ENCODE results near the gene FLOT2.
"Not testable (repeated sequence)": the region's sequence is repeated elsewhere in the genome, so short reads cannot be mapped to it uniquely, and the experiment has no call there.

Gene FLOT2

GRCh38 chr17:28877150-28877711 is 20.3 kb downstream of the FLOT2 start:
- in situ Hi-C loops (cut with MboI; ENCODE audit: low sequenced_read_pairs), result not testable (repeated sequence)

GRCh38 chr17:28875848-28876550 is 21.5 kb downstream of the FLOT2 start:
- in situ Hi-C loops (cut with MboI; ENCODE audit: low sequenced_read_pairs), result no loop called here

GRCh38 chr17:28874750-28875149 is 22.8 kb downstream of the FLOT2 start:
- in situ Hi-C loops (cut with MboI; ENCODE audit: low sequenced_read_pairs), result no loop called here

DNA sequence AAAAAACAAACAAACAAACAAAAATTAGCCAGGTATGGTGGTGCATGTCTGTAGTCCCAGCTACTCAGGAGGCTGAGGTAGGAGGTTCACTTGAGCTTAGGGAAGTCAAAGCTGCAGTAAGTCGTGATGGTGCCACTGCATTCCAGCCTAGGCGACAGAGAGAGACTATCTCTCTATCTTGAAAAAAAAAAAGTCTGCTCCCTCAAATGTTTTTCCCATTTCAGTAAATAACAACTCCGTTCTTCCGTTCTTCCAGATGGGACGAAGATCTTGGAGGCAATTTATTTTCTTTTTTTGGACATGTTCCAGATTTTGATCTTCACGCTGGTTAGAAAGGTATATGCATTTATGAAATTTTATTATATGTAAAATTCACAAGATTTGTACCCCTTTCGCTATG is 23.7 kb downstream of the FLOT2 start:
- in situ Hi-C loops (cut with MboI; ENCODE audit: low sequenced_read_pairs), result no loop called here

GRCh38 chr17:28871056-28871579 is 26.4 kb downstream of the FLOT2 start:
- in situ Hi-C loops (cut with MboI; ENCODE audit: low sequenced_read_pairs), result no loop called here

- in situ Hi-C loops (cut with MboI; ENCODE audit: low sequenced_read_pairs), result no loop called here
Observed at GRCh38 chr17:28867276-28867675, 30.3 kb downstream of the FLOT2 start.

- in situ Hi-C loops (cut with MboI; ENCODE audit: low sequenced_read_pairs), result no loop called here
Observed at GRCh38 chr17:28865946-28866752, 31.4 kb downstream of the FLOT2 start.

- in situ Hi-C loops (cut with MboI; ENCODE audit: low sequenced_read_pairs), result no loop called here
Observed at GRCh38 chr17:28864991-28865849, 32.3 kb downstream of the FLOT2 start.

- in situ Hi-C loops (cut with MboI; ENCODE audit: low sequenced_read_pairs), result no loop called here
Observed at GRCh38 chr17:28863953-28864352, 33.6 kb downstream of the FLOT2 start.

DNA sequence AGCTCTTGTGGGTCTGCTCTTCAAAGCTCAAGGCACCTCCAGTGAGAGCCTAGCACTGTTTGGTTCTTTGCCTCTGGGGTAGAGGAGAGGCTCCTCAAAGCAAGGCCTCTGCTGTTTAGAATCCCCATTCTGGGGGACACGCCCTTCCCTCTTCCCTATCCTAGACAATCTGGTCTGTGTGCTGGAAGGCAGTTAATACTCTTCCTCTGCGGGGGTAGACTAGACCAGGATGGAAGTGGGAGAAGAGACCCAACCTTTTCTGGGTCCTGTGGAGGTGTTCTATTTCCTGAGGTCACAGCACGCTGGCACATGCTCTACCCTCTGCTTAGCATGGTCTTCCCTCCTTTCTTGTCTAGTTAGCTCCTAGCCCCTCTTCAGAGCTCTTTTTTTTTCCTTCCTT is 35.0 kb downstream of the FLOT2 start:
- in situ Hi-C loops (cut with MboI; ENCODE audit: low sequenced_read_pairs), result no loop called here

DNA sequence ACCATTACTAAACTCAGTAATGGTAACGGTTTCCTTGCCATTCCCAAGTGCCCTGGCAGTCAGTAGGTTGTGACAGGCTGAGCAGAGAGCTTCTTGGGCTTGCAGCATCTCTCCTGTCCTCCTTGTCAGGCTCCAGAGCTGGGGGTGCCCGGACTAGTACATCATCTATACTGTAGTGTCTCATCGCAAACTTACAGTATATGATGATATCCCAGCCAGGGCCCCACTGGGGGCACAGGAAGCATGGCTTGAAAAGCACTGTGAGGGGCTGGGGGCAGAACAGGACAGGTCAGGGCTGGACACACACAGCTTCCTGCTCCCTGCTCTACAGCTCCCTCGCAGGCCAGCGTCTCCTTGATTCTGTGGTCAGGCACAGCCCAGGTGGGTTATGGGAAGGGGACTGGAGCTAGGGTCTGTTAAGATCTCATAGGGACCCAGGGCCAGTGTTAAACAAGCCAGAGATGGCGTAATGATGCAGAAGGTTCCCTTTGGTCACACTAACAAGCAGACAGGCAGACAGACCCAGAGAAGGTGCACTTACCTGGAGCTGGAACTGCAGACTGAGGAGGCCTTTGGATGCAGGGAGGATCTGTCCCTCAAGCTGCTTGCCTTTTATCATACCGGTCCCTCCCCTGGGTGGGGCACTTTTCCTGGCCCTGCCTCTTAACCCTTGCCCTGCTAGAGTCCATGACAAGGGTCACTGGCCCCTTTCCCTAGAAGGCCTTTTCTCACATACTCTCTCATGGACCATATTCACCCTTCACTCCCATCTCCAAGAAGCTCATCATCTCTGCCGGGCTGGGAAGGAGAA is 35.9 kb downstream of the FLOT2 start:
- in situ Hi-C loops (cut with MboI; ENCODE audit: low sequenced_read_pairs), result no loop called here

- in situ Hi-C loops (cut with MboI; ENCODE audit: low sequenced_read_pairs), result no loop called here
Observed at GRCh38 chr17:28860363-28860808, 37.1 kb downstream of the FLOT2 start.

GRCh38 chr17:28858801-28859355 is 38.7 kb downstream of the FLOT2 start:
- in situ Hi-C loops (cut with MboI; ENCODE audit: low sequenced_read_pairs), result no loop called here

DNA sequence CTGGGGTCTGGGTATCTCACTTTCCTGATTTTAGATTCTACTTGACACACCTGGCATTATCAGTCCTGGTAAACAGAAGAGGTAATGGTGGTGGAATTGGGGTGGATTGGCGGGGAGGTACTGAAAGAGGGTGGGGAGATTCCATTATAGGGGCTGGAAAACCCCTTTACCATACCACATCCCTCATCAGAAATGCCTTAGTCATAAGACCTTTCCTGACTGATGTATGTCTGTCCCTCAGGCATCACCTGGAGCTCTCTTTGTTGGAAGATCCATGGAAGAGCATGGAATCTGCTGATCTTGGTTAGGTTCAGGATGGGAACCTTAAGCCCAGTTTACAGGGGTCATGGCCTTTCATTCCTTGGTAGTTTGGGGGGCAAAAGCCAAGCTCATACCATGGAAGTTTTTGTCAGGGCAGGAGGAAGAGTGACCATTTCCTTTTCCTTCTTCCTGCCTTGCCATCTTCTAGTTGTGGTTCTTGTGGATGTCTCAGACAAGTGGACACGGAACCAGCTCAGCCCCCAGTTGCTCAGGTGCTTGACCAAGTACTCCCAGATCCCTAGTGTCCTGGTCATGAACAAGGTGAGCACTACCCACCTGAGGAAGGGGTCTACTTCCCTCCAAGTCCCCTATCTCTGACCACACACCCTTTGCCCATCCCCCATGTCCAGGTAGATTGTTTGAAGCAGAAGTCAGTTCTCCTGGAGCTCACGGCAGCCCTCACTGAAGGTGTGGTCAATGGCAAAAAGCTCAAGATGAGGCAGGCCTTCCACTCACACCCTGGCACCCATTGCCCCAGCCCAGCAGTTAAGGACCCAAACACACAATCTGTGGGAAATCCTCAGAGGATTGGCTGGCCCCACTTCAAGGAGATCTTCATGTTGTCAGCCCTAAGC is 39.4 kb downstream of the FLOT2 start:
- in situ Hi-C loops (cut with MboI; ENCODE audit: low sequenced_read_pairs), result no loop called here

DNA sequence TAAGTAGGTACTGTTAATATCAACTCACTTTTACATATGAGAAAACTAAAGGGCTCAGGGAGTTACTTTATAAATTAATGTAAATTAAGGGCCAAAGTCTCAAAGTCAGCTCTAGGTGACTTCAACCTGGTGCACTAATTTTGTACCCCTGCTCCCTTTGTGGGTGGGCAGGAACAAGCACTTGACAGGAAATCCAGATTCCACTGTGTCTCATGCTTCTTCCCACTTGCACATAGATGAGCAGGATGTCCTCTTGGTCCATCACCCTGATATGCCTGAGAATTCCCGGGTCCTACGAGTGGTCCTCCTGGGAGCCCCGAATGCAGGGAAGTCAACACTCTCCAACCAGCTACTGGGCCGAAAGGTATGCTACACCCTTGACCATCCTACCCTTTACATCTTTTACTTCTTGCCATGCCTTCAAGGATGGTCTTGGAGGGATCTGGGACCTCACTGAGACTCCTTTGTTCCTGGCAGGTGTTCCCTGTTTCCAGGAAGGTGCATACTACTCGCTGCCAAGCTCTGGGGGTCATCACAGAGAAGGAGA is 41.4 kb downstream of the FLOT2 start:
- in situ Hi-C loops (cut with MboI; ENCODE audit: low sequenced_read_pairs), result no loop called here

GRCh38 chr17:28855336-28855679 is 42.2 kb downstream of the FLOT2 start:
- in situ Hi-C loops (cut with MboI; ENCODE audit: low sequenced_read_pairs), result no loop called here

GRCh38 chr17:28854457-28855335 is 42.8 kb downstream of the FLOT2 start, which contains the start of gene ERAL1:
Gene ERAL1, plus strand, starts transcription at chr17:28855016. Its CDS starts 19 bp downstream, at chr17:28855035.
- in situ Hi-C loops (cut with MboI; ENCODE audit: low sequenced_read_pairs), result no loop called here
